H54 (cell line): ENCODE data around the gene FMNL2.
"Not testable (repeated sequence)": the region's sequence is repeated elsewhere in the genome, so short reads cannot be mapped to it uniquely, and the experiment has no call there.

ENCODE experiments used
- DNase-seq: peaks from one replicate; pipeline ENCODE4 v3.0.0; 2011; ENCODE audit warnings: low spot score, mixed read lengths; ENCODE audit not compliant: insufficient read length
- FAIRE-seq: peaks from 3 replicates; lab custom pipeline; 2011; peaks lifted over from hg19 to GRCh38; lab: Jason Lieb, UNC
- POLR2A ChIP-seq: IDR thresholded peaks from 2 replicates; pipeline ENCODE4 v1.6.1; 2011; ENCODE audit warnings: low read depth, mild to moderate bottlenecking, low read length

Gene FMNL2

DNA sequence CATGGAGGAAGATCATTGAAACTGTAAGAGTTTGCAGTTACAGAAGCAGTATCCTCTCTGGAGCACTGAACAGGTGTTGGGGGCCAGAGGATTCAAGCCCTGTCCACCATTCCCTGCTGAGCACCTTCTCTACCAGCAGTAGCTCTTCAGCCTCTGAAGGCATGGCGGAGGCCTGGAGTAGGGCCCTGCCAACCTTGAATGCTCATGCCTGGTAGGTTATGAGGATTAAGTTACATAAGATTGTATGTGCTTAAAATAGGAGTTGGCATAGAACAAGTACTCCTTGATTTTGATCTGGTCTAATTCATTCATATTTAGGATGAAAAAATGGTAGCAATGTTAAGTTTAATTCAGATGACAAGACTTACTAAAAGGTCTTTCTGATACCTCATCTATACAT lies 40.2 kb downstream of the FMNL2 start:
- TF ChIP-seq POLR2A: no peak
- DNase-seq: no peak
- FAIRE-seq: peak; percentile 6

DNA sequence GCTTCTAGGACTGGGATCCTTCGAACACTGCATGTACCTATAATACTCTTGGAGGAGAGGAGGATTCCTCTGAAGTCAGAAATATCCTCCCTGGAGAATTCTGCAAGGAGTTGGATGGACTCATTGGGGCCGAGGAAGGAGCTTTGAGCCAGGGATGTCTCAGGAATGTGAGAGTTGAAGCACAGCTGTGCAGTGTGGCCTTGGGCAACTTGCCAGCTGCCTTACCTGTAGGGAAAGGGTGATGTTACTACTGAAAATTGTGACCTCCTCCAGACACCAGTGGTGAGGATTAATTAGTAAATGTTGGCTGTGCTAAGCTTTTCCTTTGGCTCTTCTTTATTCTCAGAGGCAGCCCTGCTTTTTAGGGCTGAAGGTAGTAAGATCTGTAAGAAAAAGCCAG lies 41.4 kb downstream of the FMNL2 start:
- FAIRE-seq (no peak), DNase-seq (no peak)
- TF ChIP-seq POLR2A: no peak

DNA sequence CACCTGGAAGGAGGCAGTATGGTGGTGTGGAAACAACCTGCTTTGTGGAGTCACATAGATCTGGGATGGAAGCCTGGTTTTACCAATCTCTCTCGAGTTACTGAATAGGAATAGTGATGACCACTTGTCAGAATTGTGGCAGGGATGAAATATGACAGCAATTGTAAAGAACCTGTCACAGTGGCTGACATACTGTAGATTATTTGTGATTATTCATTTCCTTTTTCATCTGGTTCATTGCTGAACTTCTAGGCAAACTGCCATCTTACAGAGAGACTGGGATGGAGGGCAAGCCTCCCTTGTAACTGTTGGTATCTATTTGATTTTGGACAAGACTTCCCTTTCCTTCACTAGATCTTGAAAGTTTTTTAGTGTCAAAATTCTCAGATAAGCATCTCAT lies 42.0 kb downstream of the FMNL2 start:
- FAIRE-seq (peak; percentile 92), DNase-seq (no peak)
- no peak for TF ChIP-seq POLR2A

DNA sequence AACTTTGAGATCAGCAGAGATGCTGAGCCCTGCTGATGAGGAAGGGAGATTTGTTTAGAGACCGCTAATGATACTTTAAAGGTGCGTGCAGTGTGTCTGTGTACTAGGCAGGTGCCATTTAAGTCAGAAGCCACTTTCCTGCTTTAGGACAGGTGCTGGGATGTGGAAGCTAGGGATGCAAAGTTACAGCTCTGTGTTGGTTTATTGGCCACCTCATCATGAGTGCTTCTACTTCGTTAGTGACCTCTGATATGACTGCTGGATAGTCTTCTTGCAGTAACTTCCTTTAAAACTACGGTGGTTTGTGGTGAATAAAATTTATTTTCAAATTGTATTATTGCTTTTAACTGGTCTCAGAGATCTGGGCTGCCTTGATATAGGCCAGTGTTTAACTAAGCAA lies 44.1 kb downstream of the FMNL2 start:
- no peak for DNase-seq
- no peak for FAIRE-seq
- TF ChIP-seq POLR2A: no peak

DNA sequence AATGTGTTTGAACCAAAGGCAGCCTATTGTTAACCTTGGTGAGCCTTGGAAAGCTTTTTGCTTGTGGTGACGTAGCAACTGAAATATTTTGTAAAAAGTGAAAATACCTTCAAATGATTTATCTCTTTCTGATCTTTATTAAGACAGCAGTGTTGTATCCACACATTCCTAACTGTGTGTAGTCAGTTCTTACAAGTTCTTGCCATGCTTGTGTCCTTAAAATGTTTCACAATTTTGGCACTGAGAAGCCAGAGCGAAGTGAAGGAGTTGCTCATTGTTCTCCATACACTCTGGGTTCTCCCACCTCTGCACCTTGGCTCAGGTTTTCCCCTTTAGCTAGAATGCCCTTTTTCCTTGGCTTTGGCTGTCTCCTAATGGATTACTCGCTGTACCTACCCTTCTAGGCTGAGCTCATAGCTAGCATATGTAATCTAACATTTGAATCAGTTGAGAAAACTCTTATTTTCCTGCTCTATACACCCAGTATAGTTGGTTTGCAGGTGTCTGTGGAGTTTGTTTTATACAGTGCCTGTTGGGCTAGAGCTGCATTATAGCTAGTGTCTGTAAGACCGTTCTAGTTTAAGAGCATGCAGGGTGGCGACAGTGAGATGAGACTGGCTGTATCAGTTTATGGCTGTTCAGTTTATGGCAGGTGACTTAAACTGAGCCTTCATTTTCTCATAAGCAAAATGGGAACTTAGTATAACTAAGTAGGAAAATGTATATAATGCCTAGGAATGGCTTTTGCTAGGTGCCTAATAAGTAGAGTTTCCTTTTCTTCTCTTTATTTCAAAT lies 45.5 kb downstream of the FMNL2 start:
- TF ChIP-seq POLR2A: no peak
- DNase-seq (no peak), FAIRE-seq (no peak)

DNA sequence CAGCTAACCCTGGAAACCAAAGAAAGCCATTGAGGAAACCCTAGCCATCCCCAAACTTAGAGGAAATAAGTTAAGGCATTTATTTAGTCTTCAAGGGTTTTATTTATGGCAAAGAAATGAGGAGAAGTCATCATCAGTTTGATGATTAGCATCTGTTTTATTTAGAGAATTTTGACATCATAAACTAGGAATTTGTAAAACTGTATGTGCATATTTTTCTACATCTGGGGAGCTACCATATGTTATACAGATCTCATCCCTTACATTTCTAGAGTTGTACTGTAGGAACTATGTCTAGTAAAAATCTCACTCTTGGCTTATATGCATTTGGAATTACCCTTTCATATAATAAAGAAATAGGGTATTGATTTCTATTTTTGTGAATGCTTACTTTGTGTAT lies 48.7 kb downstream of the FMNL2 start:
- peak; percentile 30 for FAIRE-seq
- no peak for TF ChIP-seq POLR2A

DNA sequence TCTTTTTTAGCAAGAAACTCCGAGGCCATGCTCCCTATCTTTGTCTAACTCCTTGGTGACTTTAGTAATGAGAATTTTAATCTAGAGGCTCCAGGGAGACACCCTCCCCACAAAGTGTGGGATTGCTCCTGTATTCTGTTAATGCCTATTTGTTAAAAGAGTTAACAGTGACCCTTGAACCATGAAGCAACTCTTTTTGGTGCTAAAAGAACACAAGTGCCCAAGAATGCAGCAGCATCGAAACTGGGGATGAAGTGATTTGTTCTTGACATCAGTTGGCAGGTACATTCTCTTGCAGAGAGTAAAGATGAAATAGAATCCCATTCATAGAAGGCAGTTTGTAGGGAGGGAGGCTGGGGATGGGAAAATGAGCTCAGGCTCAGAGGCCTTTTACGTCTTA lies 50.0 kb downstream of the FMNL2 start:
- no peak for DNase-seq
- no peak for FAIRE-seq
- TF ChIP-seq POLR2A: no peak

More for the DNA sequence above, 48.7 kb downstream of the FMNL2 start:
- DNase-seq: no peak

DNA sequence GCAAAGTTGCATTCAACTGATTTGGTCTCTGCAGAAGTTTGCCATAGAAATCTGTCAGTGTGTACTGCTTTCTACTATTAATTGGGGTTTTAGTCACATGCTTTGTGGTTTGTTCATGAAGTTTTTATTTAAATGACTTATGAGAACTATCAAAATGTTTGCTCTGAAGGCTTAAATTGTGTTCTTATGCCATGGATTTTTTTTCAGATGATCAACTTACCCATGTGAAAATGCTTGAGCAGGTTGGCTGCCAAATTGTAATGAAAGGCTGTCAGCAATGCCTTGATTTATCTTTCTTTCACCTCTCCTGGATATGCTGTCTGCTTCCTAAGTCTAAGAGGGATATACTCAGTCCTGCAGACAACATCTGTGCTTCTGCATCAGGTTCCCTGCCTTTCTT lies 50.7 kb downstream of the FMNL2 start:
- FAIRE-seq (no peak), DNase-seq (no peak)

DNA sequence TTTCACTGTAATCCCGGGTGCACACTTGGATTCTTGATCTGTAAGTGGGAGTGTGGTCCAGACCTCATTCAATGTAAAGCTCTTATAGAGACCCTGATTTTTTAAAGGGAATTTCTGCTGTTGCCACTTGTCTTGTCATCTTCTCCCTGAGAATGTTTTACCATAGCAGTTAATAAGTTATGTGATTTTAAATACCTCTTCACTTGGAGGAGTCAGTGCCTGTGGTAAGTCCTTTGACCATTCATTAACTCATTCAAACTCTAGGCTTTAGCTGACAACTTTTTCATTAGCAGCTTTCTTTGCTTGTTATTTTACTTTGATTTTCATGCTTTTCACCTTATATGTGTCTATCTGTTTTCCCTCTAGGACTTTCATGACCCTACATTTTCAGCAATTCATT lies 51.3 kb downstream of the FMNL2 start:
- no peak for TF ChIP-seq POLR2A
- FAIRE-seq: peak; percentile 62
- DNase-seq: no peak

More for the DNA sequence above, 50.7 kb downstream of the FMNL2 start:
- no peak for TF ChIP-seq POLR2A

DNA sequence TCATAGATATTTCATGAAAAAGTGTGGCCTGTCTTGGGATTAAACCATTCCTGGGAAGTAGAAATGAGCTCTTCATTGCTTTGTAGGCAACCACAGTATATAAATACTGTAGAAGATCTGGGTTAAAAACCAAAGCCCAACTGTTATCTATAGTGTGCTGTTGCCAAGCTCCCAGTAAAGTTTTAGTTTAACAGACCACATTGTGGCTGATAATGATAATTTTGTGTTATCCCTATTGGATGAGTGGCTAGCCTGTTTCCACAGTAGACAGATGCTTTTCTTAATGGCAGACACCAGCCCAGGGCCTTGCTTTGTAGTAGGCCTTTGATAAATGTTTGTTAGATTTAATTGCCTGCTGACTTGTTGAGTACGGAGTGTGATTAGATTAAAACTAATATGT lies 52.1 kb downstream of the FMNL2 start:
- DNase-seq: no peak
- FAIRE-seq: no peak
- no peak for TF ChIP-seq POLR2A

DNA sequence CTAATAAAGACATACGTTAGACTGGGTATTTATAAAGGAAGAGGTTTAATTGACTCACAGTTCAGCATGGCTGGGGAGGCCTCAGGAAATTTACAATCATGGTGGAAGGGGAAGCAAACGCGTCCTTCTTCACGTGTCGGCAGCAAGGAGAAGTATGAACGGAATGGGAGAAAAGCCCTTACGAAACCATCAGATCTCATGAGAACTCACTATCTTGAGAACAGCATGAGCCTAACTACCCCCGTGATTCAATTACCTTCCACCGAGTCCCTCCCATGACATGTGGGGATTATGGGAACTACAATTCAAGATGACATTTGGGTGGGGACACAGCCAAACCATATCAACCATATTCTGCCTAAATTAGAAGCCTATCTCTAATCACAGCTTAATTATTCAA lies 53.3 kb downstream of the FMNL2 start:
- not testable (repeated sequence) for FAIRE-seq, DNase-seq

DNA sequence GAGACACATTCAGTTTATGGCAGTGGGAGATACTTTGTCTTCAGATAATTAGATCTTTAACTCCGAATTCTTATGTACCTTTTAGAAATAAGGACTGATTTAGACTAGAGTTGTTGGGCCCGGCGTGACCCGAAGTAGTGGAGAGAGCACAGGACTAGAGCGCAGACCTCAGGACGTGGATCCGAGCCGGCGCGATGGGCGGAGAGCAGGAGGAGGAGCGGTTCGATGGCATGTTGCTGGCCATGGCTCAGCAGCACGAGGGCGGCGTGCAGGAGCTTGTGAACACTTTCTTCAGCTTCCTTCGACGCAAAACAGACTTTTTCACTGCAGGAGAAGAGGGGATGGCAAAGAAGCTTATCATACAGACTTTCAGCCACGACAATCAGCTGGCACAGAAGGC lies 54.5 kb downstream of the FMNL2 start:
- FAIRE-seq (no peak), DNase-seq (no peak)
- TF ChIP-seq POLR2A: no peak

DNA sequence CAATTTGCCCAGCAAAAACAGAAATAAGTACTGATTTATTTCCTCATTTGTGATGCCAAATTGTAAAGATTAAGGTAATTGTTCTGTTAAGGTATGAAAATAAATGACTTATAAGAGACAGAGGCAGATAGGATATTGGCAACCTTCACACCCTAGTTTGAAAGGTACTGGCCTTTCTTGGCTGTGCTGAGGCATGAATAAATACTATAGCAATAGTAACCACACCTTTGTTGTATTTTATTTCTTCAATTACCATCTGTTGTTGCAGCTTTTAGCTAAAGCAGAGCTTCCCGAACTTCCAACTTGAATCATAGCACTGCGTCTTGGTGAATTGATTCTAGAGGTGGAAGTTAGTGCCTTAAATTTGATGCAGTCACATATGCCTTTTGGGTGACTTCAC lies 55.9 kb downstream of the FMNL2 start:
- FAIRE-seq (peak; percentile 15), DNase-seq (no peak)
- no peak for TF ChIP-seq POLR2A

DNA sequence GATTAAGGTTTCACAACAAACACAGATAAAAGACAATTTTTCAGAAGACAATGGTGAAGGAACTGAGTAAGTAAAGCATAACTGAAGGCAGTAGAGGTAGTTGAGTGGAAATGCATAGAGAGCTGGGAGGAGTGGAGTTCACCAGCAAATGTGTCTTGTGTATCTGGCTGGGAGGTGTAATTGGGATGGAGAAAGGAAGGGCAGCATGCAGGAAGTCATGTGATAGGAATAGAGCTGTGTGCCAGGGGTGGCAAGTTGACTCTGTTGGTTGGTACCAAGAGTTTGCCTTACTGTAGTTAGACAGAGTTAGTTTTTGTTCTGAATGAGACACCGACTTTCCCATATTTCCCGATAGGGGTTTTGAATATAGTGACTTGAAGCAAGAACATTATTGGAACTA lies 56.3 kb downstream of the FMNL2 start:
- FAIRE-seq (no peak), DNase-seq (no peak)
- TF ChIP-seq POLR2A: no peak

DNA sequence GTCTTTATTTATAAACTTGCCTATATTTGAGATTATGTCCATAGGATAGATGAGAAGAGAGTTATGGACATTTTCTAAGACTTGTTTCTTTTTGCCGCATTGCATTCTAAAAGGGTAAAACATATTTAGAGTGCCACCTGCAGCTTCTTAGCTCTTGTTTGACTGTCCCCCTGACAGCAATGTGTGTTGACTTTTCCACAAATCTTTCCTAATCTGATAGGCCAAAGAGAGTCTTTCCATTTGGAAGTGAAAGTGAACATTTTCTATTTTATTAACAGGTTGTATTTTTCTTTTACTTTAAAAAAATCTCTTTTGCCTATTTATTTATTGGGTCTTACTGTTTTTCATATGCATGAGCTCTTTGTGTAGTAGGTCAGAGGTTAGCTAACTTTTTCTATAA lies 58.4 kb downstream of the FMNL2 start:
- no peak for FAIRE-seq

More for the DNA sequence above, 58.4 kb downstream of the FMNL2 start:
- TF ChIP-seq POLR2A: no peak
- DNase-seq: no peak
